GM21786 (cell line): ENCODE measurements around the gene ZNF653.
"Not testable (repeated sequence)": the region's sequence is repeated elsewhere in the genome, so short reads cannot be mapped to it uniquely, and the experiment has no call there.

ENCODE experiments used
- ATAC-seq: cut with Tn5 transposase; IDR thresholded peaks from one replicate; pipeline ENCODE4 v1.9.1; 2021; ENCODE audit not compliant: unreplicated experiment

The ZNF653 gene

DNA sequence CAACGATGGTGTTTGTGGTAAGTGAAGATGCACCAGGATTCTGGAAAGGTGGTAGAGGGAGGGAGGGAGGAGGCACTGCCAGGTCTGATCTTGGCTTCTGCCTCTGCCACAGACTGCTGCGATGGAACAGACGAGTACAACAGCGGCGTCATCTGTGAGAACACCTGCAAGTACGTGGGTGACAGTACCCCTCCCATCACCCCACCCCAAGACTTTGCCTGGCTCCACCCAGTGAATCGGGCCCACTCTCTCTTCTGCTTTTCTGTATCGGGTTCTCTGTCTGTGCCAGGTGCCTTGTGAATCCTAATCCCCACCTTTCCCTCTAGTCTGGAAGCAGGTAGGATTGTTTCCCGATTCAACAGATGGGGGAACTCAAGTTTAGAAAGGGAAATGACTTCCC lies 67.7 kb downstream of the ZNF653 start:
- no peak for ATAC-seq

DNA sequence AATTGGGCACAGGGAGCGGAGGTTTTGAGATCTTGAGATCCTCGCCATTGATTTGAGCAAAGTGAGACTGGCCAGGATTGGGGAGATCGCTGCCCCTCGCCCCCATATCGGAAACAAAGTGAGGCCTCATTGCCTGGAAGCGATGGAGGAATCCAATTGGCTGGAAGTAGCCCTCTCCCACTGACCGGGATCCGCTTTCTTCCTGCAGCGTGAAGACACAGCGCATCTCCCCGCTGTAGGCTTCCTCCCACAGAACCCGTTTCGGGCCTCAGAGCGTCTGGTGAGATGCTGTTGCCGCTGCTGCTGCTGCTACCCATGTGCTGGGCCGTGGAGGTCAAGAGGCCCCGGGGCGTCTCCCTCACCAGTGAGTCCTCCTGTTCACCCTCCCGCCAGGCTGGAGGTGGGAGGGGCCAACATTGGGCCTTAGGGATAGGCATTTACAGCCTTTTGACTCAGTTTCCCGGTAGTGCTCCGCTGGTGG lies 69.8 kb downstream of the ZNF653 start:
- ATAC-seq, result no peak

DNA sequence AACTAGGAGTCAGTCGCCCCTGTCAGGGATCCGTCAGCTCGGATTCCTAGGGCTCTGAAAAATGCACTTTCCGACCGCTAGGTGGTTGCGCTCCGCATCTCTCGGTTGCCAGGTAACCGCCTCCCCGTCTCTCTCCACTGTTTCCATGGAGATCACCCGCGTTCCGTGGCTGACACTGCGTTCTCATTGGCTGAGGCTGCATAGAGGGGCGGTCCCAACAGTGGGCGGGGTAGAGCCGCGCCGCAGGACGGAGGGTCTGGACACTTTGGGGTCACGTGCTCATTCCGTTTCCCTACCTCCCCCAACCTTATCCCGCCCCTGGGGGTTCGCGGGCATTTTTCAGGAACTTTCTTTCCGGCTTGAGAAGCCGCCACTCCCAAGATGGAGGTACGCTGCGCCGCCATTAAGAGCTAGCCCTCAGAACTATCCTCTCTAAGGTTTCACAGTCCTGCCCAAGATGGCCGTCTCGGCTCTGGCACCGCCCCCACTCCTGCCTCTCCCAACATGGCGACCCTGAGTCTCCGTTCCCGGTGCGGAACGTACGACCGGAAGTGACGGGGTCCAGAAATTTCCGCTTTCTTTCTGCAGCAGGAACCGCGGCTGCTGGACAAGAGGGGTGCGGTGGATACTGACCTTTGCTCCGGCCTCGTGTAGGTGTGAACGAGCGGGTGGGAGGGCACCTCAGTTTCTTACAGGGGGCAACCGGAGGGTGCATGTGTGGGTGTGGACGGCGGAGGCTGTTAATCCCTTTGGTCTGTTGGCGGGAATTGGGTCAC lies 70.4 kb downstream of the ZNF653 start, which contains the start of the genes ODAD3 and PRKCSH:
TSS of gene ODAD3 (minus strand) at position 65 of the 776 bp plus-strand sequence. CDS start 105 bp downstream, outside the sequence.
TSS of gene PRKCSH (plus strand) at position 579 of the 776 bp plus-strand sequence. CDS start 483 bp downstream, outside the sequence.
- ATAC-seq, result peak; percentile 91

DNA sequence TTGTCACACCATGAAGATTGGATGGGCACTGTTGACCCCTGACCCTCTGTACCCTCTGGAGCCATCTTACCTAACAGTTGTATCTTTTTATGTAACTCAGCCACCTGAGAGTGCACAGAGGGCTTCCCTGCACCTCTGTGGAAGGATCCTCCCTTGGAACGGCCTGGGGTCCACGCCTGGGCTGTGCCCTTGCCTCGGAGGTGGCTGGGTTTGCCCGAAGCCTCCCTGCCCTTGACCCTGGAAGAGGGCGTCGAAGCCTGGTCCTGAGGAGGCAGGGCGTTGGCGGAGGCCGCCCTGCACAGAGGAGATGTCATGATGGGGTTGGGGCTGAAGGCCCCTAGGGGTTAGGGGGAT lies 71.0 kb downstream of the ZNF653 start:
- no peak for ATAC-seq

DNA sequence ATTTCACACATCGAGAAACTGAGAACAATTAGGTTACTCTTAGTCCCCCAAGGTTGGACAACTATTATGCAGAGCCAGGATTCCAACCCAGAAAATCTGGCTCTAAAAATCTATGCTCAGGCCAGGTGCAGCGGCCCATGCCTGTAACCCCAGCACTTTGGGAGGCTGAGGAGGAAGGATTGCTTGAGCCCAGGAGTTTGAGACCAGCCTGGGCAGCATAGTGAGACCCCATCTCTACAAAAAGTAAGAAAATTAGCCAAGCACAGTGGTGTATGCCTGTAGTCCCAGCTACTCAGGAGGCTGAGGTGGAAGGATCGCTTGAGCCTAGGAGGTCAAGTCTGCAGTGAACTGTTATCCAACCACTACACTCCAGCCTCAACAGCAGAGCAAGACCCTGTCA lies 72.1 kb downstream of the ZNF653 start:
- not testable (repeated sequence) for ATAC-seq
